Lung microvascular endothelial cell (primary cell): ENCODE data around the gene ZDHHC18. TPM values are rescaled to one million over a fixed set of nuclear protein-coding genes. Genes with fewer than 3 reads are reported as not detected.
A peak's percentile ranks its signal among the peaks of the same experiment; 100 is the strongest.
"Not testable (repeated sequence)": the region's sequence is repeated elsewhere in the genome, so short reads cannot be mapped to it uniquely, and the experiment has no call there.

Experiments
- DNase-seq, 2 donors: peaks; one replicate each; pipeline versions ENCODE4 v3.0.0 to v3.0.0-alpha.2; 2010; ENCODE audit warnings: low read depth in 2 of 2
- total RNA-seq: library from RNA; depleted of rRNA; stranded (reverse); fragments of >200 nt; gene quantifications from 2 replicates; pipeline ENCODE4 v1.2.1, GENCODE V29; 2014

The ZDHHC18 gene
- total RNA-seq, 1 donor from 2014 or later: 4.2 TPM

GRCh38 chr1:26791148-26791547 is 35.3 kb upstream of the ZDHHC18 start:
- no peak for DNase-seq

GRCh38 chr1:26791626-26792025 is 34.9 kb upstream of the ZDHHC18 start:
- DNase-seq: no peak

- DNase-seq: no peak
Measured at GRCh38 chr1:26792924-26793323, 33.6 kb upstream of the ZDHHC18 start.

GRCh38 chr1:26794391-26794790 is 32.1 kb upstream of the ZDHHC18 start:
- no peak for DNase-seq

GRCh38 chr1:26797627-26798026 is 28.9 kb upstream of the ZDHHC18 start:
- no peak for DNase-seq

GRCh38 chr1:26799479-26800142 is 26.9 kb upstream of the ZDHHC18 start:
- peak; percentile 41 to 55 for DNase-seq

- DNase-seq: not testable (repeated sequence)
Measured at GRCh38 chr1:26803932-26804331, 22.6 kb upstream of the ZDHHC18 start.

- DNase-seq: peak; percentile 56 to 66
Measured at GRCh38 chr1:26810105-26810504, 16.4 kb upstream of the ZDHHC18 start.

GRCh38 chr1:26811057-26811456 is 15.4 kb upstream of the ZDHHC18 start:
- DNase-seq: no peak

GRCh38 chr1:26811708-26812107 is 14.8 kb upstream of the ZDHHC18 start:
- no peak for DNase-seq

GRCh38 chr1:26814377-26814776 is 12.1 kb upstream of the ZDHHC18 start:
- no peak for DNase-seq

- no peak for DNase-seq
Measured at GRCh38 chr1:26814893-26815292, 11.6 kb upstream of the ZDHHC18 start.

- DNase-seq: peak in 1 of 2 donors; percentile 26
Measured at GRCh38 chr1:26820784-26821269, 5.7 kb upstream of the ZDHHC18 start.

- no peak for DNase-seq
Measured at GRCh38 chr1:26822737-26823395, 3.6 kb upstream of the ZDHHC18 start.

GRCh38 chr1:26824731-26825130 is 1.8 kb upstream of the ZDHHC18 start:
- DNase-seq: no peak

GRCh38 chr1:26827106-26827604 is 667 bp downstream of the ZDHHC18 start:
- no peak for DNase-seq

- no peak for DNase-seq
Measured at GRCh38 chr1:26827663-26828062, 1.2 kb downstream of the ZDHHC18 start.

- no peak for DNase-seq
Measured at GRCh38 chr1:26828411-26828991, 2.0 kb downstream of the ZDHHC18 start.

GRCh38 chr1:26829184-26829911 is 2.9 kb downstream of the ZDHHC18 start:
- no peak for DNase-seq

- no peak for DNase-seq
Measured at GRCh38 chr1:26831059-26831458, 4.6 kb downstream of the ZDHHC18 start.

GRCh38 chr1:26831546-26832248 is 5.2 kb downstream of the ZDHHC18 start:
- no peak for DNase-seq
